22Rv1 (cell line): ENCODE measurements around the gene DNAJB8.

Experiments
- ZFX ChIP-seq: fragments of 450-650 bp; IDR thresholded peaks from 2 replicates; pipeline ENCODE4 v1.6.1; 2017; ENCODE audit warnings: antibody characterized with exemption, borderline replicate concordance
- TF ChIP-seq, protein P1 (sequence below): fragments of 450-650 bp; IDR thresholded peaks from 2 replicates; pipeline ENCODE4 v1.5.1; 2017; ENCODE audit warnings: mild to moderate bottlenecking

GRCh38 chr3:128463771-128464170 is 2.9 kb downstream of the DNAJB8 start:
- TF ChIP-seq, protein P1, sequence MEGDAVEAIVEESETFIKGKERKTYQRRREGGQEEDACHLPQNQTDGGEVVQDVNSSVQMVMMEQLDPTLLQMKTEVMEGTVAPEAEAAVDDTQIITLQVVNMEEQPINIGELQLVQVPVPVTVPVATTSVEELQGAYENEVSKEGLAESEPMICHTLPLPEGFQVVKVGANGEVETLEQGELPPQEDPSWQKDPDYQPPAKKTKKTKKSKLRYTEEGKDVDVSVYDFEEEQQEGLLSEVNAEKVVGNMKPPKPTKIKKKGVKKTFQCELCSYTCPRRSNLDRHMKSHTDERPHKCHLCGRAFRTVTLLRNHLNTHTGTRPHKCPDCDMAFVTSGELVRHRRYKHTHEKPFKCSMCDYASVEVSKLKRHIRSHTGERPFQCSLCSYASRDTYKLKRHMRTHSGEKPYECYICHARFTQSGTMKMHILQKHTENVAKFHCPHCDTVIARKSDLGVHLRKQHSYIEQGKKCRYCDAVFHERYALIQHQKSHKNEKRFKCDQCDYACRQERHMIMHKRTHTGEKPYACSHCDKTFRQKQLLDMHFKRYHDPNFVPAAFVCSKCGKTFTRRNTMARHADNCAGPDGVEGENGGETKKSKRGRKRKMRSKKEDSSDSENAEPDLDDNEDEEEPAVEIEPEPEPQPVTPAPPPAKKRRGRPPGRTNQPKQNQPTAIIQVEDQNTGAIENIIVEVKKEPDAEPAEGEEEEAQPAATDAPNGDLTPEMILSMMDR = no peak
- TF ChIP-seq ZFX = no peak
